Measurements from ENCODE around the gene FAM151A.

The FAM151A gene

GRCh38 chr1:54579337-54579781 lies 44.0 kb downstream of the FAM151A start:
- no peak for DNase-seq (ENCODE audit: low read depth)

- DNase-seq (ENCODE audit: low read depth), result peak; percentile 20
These were observed 45.7 kb downstream of the FAM151A start for GRCh38 chr1:54577612-54578011.

GRCh38 chr1:54575605-54576290 lies 47.6 kb downstream of the FAM151A start:
- no peak for DNase-seq (ENCODE audit: low read depth)

- DNase-seq (ENCODE audit: low read depth), result no peak
These were observed 48.2 kb downstream of the FAM151A start for GRCh38 chr1:54575161-54575560.

GRCh38 chr1:54574158-54574778 lies 49.1 kb downstream of the FAM151A start:
- DNase-seq (ENCODE audit: low read depth), result no peak

- DNase-seq (ENCODE audit: low read depth), result no peak
These were observed 50.8 kb downstream of the FAM151A start for GRCh38 chr1:54572542-54572850.

GRCh38 chr1:54571803-54572541 lies 51.4 kb downstream of the FAM151A start:
- DNase-seq (ENCODE audit: low read depth), result no peak

GRCh38 chr1:54571326-54571725 lies 52.0 kb downstream of the FAM151A start:
- no peak for DNase-seq (ENCODE audit: low read depth)

- DNase-seq (ENCODE audit: low read depth), result no peak
These were observed 53.2 kb downstream of the FAM151A start for GRCh38 chr1:54570161-54570560.

- DNase-seq (ENCODE audit: low read depth), result no peak
These were observed 54.0 kb downstream of the FAM151A start for GRCh38 chr1:54569339-54569738.

GRCh38 chr1:54567961-54568360 lies 55.4 kb downstream of the FAM151A start:
- DNase-seq (ENCODE audit: low read depth), result no peak

- no peak for DNase-seq (ENCODE audit: low read depth)
These were observed 56.7 kb downstream of the FAM151A start for GRCh38 chr1:54566438-54567141.

GRCh38 chr1:54565113-54565501 lies 58.2 kb downstream of the FAM151A start:
- no peak for DNase-seq (ENCODE audit: low read depth)

GRCh38 chr1:54564312-54565112 lies 58.8 kb downstream of the FAM151A start:
- no peak for DNase-seq (ENCODE audit: low read depth)

GRCh38 chr1:54559771-54560231 lies 63.5 kb downstream of the FAM151A start:
- DNase-seq (ENCODE audit: low read depth), result no peak

All from fibroblast of the conjunctiva (primary cell).